Natural killer cell (primary cell): Measurements from ENCODE around the gene CARMIL1. TPM values are rescaled to one million over a fixed set of nuclear protein-coding genes. Genes with fewer than 3 reads are reported as not detected.

Source experiments
- ATAC-seq, 3 donors: fragments of 150-1000 bp in 2 of 3; fragments of 200-7000 bp in 1 of 3; cut with Tn5 transposase; 1 replicate in 1 of 3; 2 replicates in 2 of 3; pipeline ENCODE4 v1.10.0; 2021; ENCODE audit warnings: mild to moderate bottlenecking in 2 of 3, moderate library complexity in 2 of 3
- DNase-seq, 2 donors: peaks; one replicate each; pipeline versions ENCODE4 v3.0.0 to v3.0.0-alpha.2; 2013 to 2021; ENCODE audit warnings: mixed read lengths in 1 of 2
- H3K27ac ChIP-seq: one replicate; pipeline ENCODE4 v1.5.1; 2013; ENCODE audit warnings: mild to moderate bottlenecking, low read length
- H3K27me3 ChIP-seq: one replicate; pipeline ENCODE4 v1.6.1; 2013; ENCODE audit warnings: low read length; ENCODE audit not compliant: control insufficient read depth, insufficient read depth
- H3K36me3 ChIP-seq: one replicate; pipeline ENCODE4 v1.6.1; 2013; ENCODE audit warnings: low read length; ENCODE audit not compliant: control insufficient read depth, insufficient read depth
- H3K4me1 ChIP-seq: one replicate; pipeline ENCODE4 v1.6.1; 2013; ENCODE audit warnings: low read length; ENCODE audit not compliant: control insufficient read depth, insufficient read depth
- H3K4me3 ChIP-seq: one replicate; pipeline ENCODE4 v1.5.1; 2013; ENCODE audit warnings: low read length
- H3K9me3 ChIP-seq: one replicate; pipeline ENCODE4 v1.6.1; 2013; ENCODE audit warnings: low read length; ENCODE audit not compliant: control insufficient read depth, insufficient read depth
- H3K27ac Mint-ChIP-seq, 2 donors: one replicate each; pipeline ENCODE4 v1.8.0; 2022; ENCODE audit warnings: mild to moderate bottlenecking in 2 of 2, mixed read lengths in 2 of 2, moderate library complexity in 1 of 2
- H3K27me3 Mint-ChIP-seq, 2 donors: one replicate each; pipeline ENCODE4 v1.8.0; 2022; ENCODE audit warnings: low read depth in 2 of 2, mixed read lengths in 2 of 2
- H3K36me3 Mint-ChIP-seq: one replicate; pipeline ENCODE4 v1.8.0; 2022; ENCODE audit warnings: mixed read lengths
- H3K4me1 Mint-ChIP-seq, 2 donors: one replicate each; pipeline ENCODE4 v1.8.0; 2022; ENCODE audit warnings: mixed read lengths in 2 of 2
- H3K4me3 Mint-ChIP-seq: one replicate; pipeline ENCODE4 v1.8.0; 2022; ENCODE audit warnings: mild to moderate bottlenecking, moderate library complexity, mixed read lengths
- H3K9me3 Mint-ChIP-seq, 2 donors: one replicate each; pipeline ENCODE4 v1.8.0; 2022; ENCODE audit warnings: mixed read lengths in 2 of 2
- CTCF ChIP-seq: fragments of 200-600 bp; IDR thresholded peaks from one replicate; pipeline ENCODE4 v1.8.0; 2022; ENCODE audit warnings: antibody characterized with exemption
- WGBS: methylation state at CpG from one replicate; pipeline ENCODE4 v1.1.7; 2013; ENCODE audit warnings: missing lambda C conversion rate; ENCODE audit not compliant: insufficient coverage; 5-methylcytosine and 5-hydroxymethylcytosine counted together
- intact Hi-C: fragments of 100-400 bp; cut with micrococcal nuclease; formaldehyde crosslinking; loops from one replicate; pipeline ENCODE4 v1.14.2; 2022
- total RNA-seq, 4 donors: library from RNA; stranded (reverse); fragments of 120-200 nt in 1 of 4; gene quantifications; one replicate each; pipeline versions ENCODE4 v1.2.3 to v1.2.4, GENCODE V29; 2013 to 2022

Gene CARMIL1
- total RNA-seq, 3 donors from 2014 or later (not counting 1 experiment from before 2014, with no cell fraction given), result 0.25 to 1.1 (median 0.35) TPM

DNA sequence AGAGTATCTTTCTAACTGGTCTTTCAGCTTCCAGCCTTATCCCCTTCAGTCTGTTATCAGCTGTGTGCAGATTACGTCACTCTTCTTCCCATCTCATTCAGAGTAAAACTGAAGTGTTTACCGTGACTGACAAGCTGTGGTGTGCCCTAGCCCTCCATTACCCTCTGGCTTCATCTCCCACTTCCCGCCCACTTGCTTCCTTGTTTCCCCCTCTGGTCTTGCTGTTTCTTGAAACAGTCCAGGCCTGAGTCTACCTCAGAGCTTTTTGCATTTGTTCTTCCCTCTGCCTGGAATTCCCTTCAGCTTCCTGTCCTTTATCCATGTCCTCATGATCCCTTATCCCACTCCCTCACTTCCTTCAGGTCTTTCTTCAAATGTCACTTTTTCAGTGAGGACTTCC is 66.9 kb downstream of the CARMIL1 start:
- no peak for DNase-seq
- H3K27me3 ChIP-seq, result no peaks in the 10 kb centered on the region
- Mint-ChIP-seq H3K27me3 (no peaks in the 10 kb centered on the region), H3K9me3 (no peaks in the 10 kb centered on the region), H3K4me1 (no peaks in the 10 kb centered on the region), H3K27ac (no peak overlapping the region), H3K4me3 (no peak overlapping the region), H3K36me3 (no peaks in the 10 kb centered on the region)
- no peak overlapping the region for H3K27ac ChIP-seq
- 73% methylated on average over 3 of the region's 3 CpGs for WGBS
- H3K36me3 ChIP-seq, result no peaks in the 10 kb centered on the region
- TF ChIP-seq CTCF, result no peak
- ATAC-seq, result no peak
- intact Hi-C loops, result no loop called here
- no peaks in the 10 kb centered on the region for H3K9me3 ChIP-seq
- H3K4me3 ChIP-seq, result no peak overlapping the region
- no peaks in the 10 kb centered on the region for H3K4me1 ChIP-seq

DNA sequence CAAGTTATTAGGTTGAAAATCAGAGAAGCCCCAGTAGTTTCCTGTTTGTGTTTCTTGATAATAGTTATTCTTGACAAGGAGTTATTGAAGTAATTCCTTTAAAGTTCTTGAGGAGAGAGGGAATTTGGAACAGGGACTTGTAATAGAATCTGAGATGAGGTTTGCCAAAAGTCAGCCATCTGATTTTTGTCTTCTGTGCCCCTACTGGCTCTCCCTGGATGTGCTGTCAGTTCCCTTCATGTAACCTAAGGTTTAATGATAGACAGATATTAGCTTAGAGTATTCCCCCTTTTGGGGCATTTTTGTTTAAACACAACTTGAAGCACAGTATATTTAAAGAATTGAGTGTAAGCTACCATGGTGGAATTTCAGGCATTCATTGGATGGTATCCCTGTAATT is 71.4 kb downstream of the CARMIL1 start:
- no peaks in the 10 kb centered on the region for H3K4me1 Mint-ChIP-seq
- no peak overlapping the region for H3K4me3 ChIP-seq
- H3K9me3 ChIP-seq, result no peaks in the 10 kb centered on the region
- intact Hi-C loops, result no loop called here
- TF ChIP-seq CTCF, result no peak
- ATAC-seq (no peak), DNase-seq (no peak)
- H3K4me1 ChIP-seq, result no peaks in the 10 kb centered on the region
- H3K27me3 Mint-ChIP-seq, result no peaks in the 10 kb centered on the region
- no peaks in the 10 kb centered on the region for H3K9me3 Mint-ChIP-seq
- H3K27ac ChIP-seq, result no peak overlapping the region
- no peak overlapping the region for H3K27ac Mint-ChIP-seq
- H3K36me3 ChIP-seq, result no peaks in the 10 kb centered on the region
- H3K36me3 Mint-ChIP-seq, result no peaks in the 10 kb centered on the region
- H3K27me3 ChIP-seq, result no peaks in the 10 kb centered on the region
- no peak overlapping the region for H3K4me3 Mint-ChIP-seq

DNA sequence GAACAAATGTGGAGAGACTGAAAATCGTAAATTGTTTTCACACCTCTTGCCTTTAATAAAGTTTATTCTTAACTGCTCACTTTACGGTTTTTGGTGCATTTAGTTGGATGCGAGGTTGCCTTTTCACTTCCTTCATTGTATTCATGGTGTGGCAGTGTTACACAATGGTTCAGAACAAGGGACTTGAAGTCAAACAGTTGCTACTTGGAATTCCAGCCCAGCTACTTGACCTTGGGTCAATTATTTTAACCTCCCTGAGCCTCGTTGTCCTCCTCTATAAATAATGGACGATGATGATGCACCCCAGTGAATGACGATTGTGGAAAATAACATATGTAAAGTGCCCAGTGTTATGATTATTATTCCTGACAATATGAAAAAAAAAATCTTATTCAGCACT is 72.3 kb downstream of the CARMIL1 start:
- no peaks in the 10 kb centered on the region for H3K9me3 ChIP-seq

More for the DNA sequence above, 72.3 kb downstream of the CARMIL1 start:
- no peak for TF ChIP-seq CTCF
- H3K27ac ChIP-seq, result no peak overlapping the region
- WGBS, result 95% methylated on average over 4 of the region's 6 CpGs
- no peaks in the 10 kb centered on the region for H3K9me3 Mint-ChIP-seq
- H3K27ac Mint-ChIP-seq, result no peak overlapping the region
- no peak overlapping the region for H3K4me3 Mint-ChIP-seq
- ATAC-seq (no peak), DNase-seq (no peak)
- no peaks in the 10 kb centered on the region for H3K27me3 ChIP-seq
- no peaks in the 10 kb centered on the region for H3K4me1 ChIP-seq
- no peaks in the 10 kb centered on the region for H3K4me1 Mint-ChIP-seq
- H3K36me3 Mint-ChIP-seq, result no peaks in the 10 kb centered on the region
- H3K4me3 ChIP-seq, result no peak overlapping the region
- no peaks in the 10 kb centered on the region for H3K27me3 Mint-ChIP-seq
- intact Hi-C loops, result no loop called here
- no peaks in the 10 kb centered on the region for H3K36me3 ChIP-seq
